ENCODE data around the gene GHRH. TPM values are rescaled to one million over a fixed set of nuclear protein-coding genes. Genes with fewer than 3 reads are reported as not detected.

The GHRH gene
- total RNA-seq, 1 donor, result not detected

- DNase-seq (ENCODE audit: low read depth), result no peak
- no peak for TF ChIP-seq CTCF (IDR thresholded peaks at IDR 0.05; ENCODE audit: insufficient read depth, low read length)
- no peak overlapping the region for H3K4me3 ChIP-seq (ENCODE audit: low read depth, low read length)
Measured at GRCh38 chr20:37236462-37236861, 25.2 kb downstream of the GHRH start.

GRCh38 chr20:37235065-37235464 is 26.5 kb downstream of the GHRH start:
- TF ChIP-seq CTCF (IDR thresholded peaks at IDR 0.05; ENCODE audit: insufficient read depth, low read length), result no peak
- H3K4me3 ChIP-seq (ENCODE audit: low read depth, low read length), result no peak overlapping the region
- DNase-seq (ENCODE audit: low read depth), result no peak

- H3K4me3 ChIP-seq (ENCODE audit: low read depth, low read length), result no peak overlapping the region
- DNase-seq (ENCODE audit: low read depth), result no peak
- TF ChIP-seq CTCF (IDR thresholded peaks at IDR 0.05; ENCODE audit: insufficient read depth, low read length), result no peak
Measured at GRCh38 chr20:37234254-37234581, 27.4 kb downstream of the GHRH start.

GRCh38 chr20:37233548-37234253 is 27.9 kb downstream of the GHRH start:
- H3K4me3 ChIP-seq (ENCODE audit: low read depth, low read length), result no peak overlapping the region
- no peak for TF ChIP-seq CTCF (IDR thresholded peaks at IDR 0.05; ENCODE audit: insufficient read depth, low read length)
- DNase-seq (ENCODE audit: low read depth), result no peak

- no peak for DNase-seq (ENCODE audit: low read depth)
Measured at GRCh38 chr20:37231947-37232630, 29.5 kb downstream of the GHRH start.

GRCh38 chr20:37230200-37230599 is 31.4 kb downstream of the GHRH start:
- H3K4me3 ChIP-seq (ENCODE audit: low read depth, low read length), result no peak overlapping the region
- no peak for TF ChIP-seq CTCF (IDR thresholded peaks at IDR 0.05; ENCODE audit: insufficient read depth, low read length)
- DNase-seq (ENCODE audit: low read depth), result no peak

More at GRCh38 chr20:37231947-37232630, 29.5 kb downstream of the GHRH start:
- TF ChIP-seq CTCF (IDR thresholded peaks at IDR 0.05; ENCODE audit: insufficient read depth, low read length), result no peak
- no peak overlapping the region for H3K4me3 ChIP-seq (ENCODE audit: low read depth, low read length)
